K562 (cell line): ENCODE data around the gene ICAM2. TPM values are rescaled to one million over a fixed set of nuclear protein-coding genes. Genes with fewer than 3 reads are reported as not detected.

Source experiments
- ATAC-seq: fragments of 200-7000 bp; cut with Tn5 transposase; 3 replicates; pipeline ENCODE4 v1.9.1; 2020; ENCODE audit warnings: moderate library complexity
- BruUV-seq: library from RNA; stranded (reverse); fragments of 400-500 nt; replicated peaks from 2 replicates; lab custom pipeline; 2021; lab: Mats Ljungman, UMichigan
- CTCF ChIA-PET: fragments of 300-600 bp; formaldehyde crosslinking; extraction: SDS; loops from one replicate; lab custom pipeline; 2021; ENCODE audit warnings: low intra/inter-chr PET ratio; lab: Yijun Ruan, JAX
- POLR2A ChIA-PET: fragments of 300-600, 350-650 bp; sonication (Branson Sonifier 250); formaldehyde crosslinking; extraction: SDS; loops from one replicate; lab custom pipeline; 2021; ENCODE audit warnings: antibody characterized with exemption, inconsistent platforms; lab: Yijun Ruan, JAX
- DNase-seq, 4 experiments: peaks; one replicate each; pipeline versions ENCODE4 v3.0.0 to v3.0.0-alpha.2; 2011 to 2018; ENCODE audit warnings: low spot score in 3 of 4, mixed read lengths in 3 of 4; ENCODE audit errors: extremely low read depth in 1 of 4
- FAIRE-seq: peaks from 2 replicates; lab custom pipeline; 2011; peaks lifted over from hg19 to GRCh38; lab: Jason Lieb, UNC
- H2AFZ ChIP-seq: 2 replicates; pipeline ENCODE4 v1.6.0; 2011; ENCODE audit warnings: low read depth, low read length, control low read depth, inconsistent platforms
- H3K27ac ChIP-seq: fragments of 200-600 bp; 3 replicates; pipeline ENCODE4 v1.8.0; 2011; ENCODE audit warnings: low read depth, mild to moderate bottlenecking, control low read depth, inconsistent platforms, low read length, moderate library complexity, mixed read lengths; ENCODE audit errors: extremely low read depth
- H3K27me3 ChIP-seq, 2 experiments: fragments of 300-600 bp in 1 of 2; 2 replicates in 1 of 2; 3 replicates in 1 of 2; pipeline versions ENCODE4 v1.6.0 to v1.8.0; 2011; ENCODE audit warnings: inconsistent platforms in 2 of 2, low read length in 2 of 2, mild to moderate bottlenecking in 1 of 2, mixed read lengths in 1 of 2, moderate library complexity in 1 of 2; ENCODE audit not compliant: control insufficient read depth in 2 of 2, insufficient read depth in 2 of 2
- H3K36me3 ChIP-seq: fragments of 300-600 bp; 3 replicates; pipeline ENCODE4 v1.8.0; 2011; ENCODE audit warnings: mild to moderate bottlenecking, low read length, inconsistent platforms; ENCODE audit not compliant: control insufficient read depth, insufficient read depth
- H3K4me1 ChIP-seq, 2 experiments: fragments of 200-600 bp in 1 of 2; replicated peaks in 1 of 2; 2 replicates in 1 of 2; 3 replicates in 1 of 2; pipeline versions ENCODE4 v1.5.1 to v1.8.0; 2011; ENCODE audit warnings: inconsistent platforms in 2 of 2, low read length in 2 of 2, mild to moderate bottlenecking in 1 of 2, mixed read lengths in 1 of 2, moderate library complexity in 1 of 2; ENCODE audit not compliant: control insufficient read depth in 2 of 2, insufficient read depth in 2 of 2
- H3K4me2 ChIP-seq: 2 replicates; pipeline ENCODE4 v1.6.1; 2011; ENCODE audit warnings: low read length, control low read depth, inconsistent platforms, mixed read lengths; ENCODE audit not compliant: insufficient read depth
- H3K4me3 ChIP-seq: fragments of 200-600 bp; sonication (generic), shearing (Covaris generic); 2 replicates; pipeline ENCODE4 v1.5.1; 2016; ENCODE audit warnings: control low read depth, inconsistent platforms
- H3K79me2 ChIP-seq: fragments of 200-600 bp; 3 replicates; pipeline ENCODE4 v1.8.0; 2011; ENCODE audit warnings: low read length, inconsistent platforms; ENCODE audit not compliant: control insufficient read depth, insufficient read depth
- H3K9ac ChIP-seq, 2 experiments: 2 replicates each; pipeline versions ENCODE4 v1.6.0 to v1.6.1; 2011; ENCODE audit warnings: low read depth in 2 of 2, low read length in 2 of 2, control low read depth in 1 of 2, inconsistent platforms in 1 of 2, mild to moderate bottlenecking in 1 of 2, mixed read lengths in 1 of 2; ENCODE audit not compliant: insufficient read depth in 1 of 2
- H3K9me1 ChIP-seq: one replicate; pipeline ENCODE4 v1.6.0; 2011; ENCODE audit warnings: inconsistent platforms, mild to moderate bottlenecking, low read length, moderate library complexity; ENCODE audit not compliant: control insufficient read depth, insufficient read depth
- H3K9me3 ChIP-seq: replicated peaks from 2 replicates; pipeline ENCODE4 v1.5.1; 2011; ENCODE audit warnings: low read depth, low read length, inconsistent platforms; ENCODE audit not compliant: control insufficient read depth, insufficient read depth
- H4K20me1 ChIP-seq: replicated peaks from 2 replicates; pipeline ENCODE4 v1.6.1; 2011; ENCODE audit warnings: low read length, inconsistent platforms, mixed read lengths; ENCODE audit not compliant: control insufficient read depth, insufficient read depth
- BDP1 ChIP-seq: IDR thresholded peaks from 3 replicates; pipeline ENCODE4 v1.6.1; 2011; ENCODE audit not compliant: insufficient read length, insufficient read depth
- DIDO1 ChIP-seq: fragments of 450-650 bp; IDR thresholded peaks from 2 replicates; pipeline ENCODE4 v1.6.1; 2016; ENCODE audit warnings: low read depth, missing biosample characterization, missing genetic modification characterization
- EGR1 ChIP-seq: fragments of 450-650 bp; conservative IDR thresholded peaks from 2 replicates; pipeline ENCODE4 v1.6.1; 2017; ENCODE audit warnings: mild to moderate bottlenecking
- HIVEP1 ChIP-seq: fragments of 250-450 bp; sonication (Bioruptor Pico); IDR thresholded peaks from 2 replicates; pipeline ENCODE4 v1.4.0; 2020; ENCODE audit warnings: mild to moderate bottlenecking
- MXI1 ChIP-seq: IDR thresholded peaks from 2 replicates; pipeline ENCODE4 v1.6.1; 2011; ENCODE audit warnings: low read depth, mild to moderate bottlenecking, improper control_type of control experiment, low read length
- NFRKB ChIP-seq: fragments of 450-650 bp; IDR thresholded peaks from 2 replicates; pipeline ENCODE4 v1.6.1; 2016; ENCODE audit warnings: low read depth
- RNF2 ChIP-seq: sonication (generic); IDR thresholded peaks from 2 replicates; pipeline ENCODE4 v1.6.1; 2016
- SREBF1 ChIP-seq: fragments of 150-350 bp; IDR thresholded peaks from 2 replicates; pipeline ENCODE4 v1.6.1; 2014; ENCODE audit warnings: antibody characterized with exemption, low read depth, low read length, borderline replicate concordance
- ZC3H11A ChIP-seq: IDR thresholded peaks from 2 replicates; pipeline ENCODE4 v1.6.1; 2012; ENCODE audit warnings: low read depth, low read length, improper control_type of control experiment
- ZNF197 ChIP-seq: fragments of 200-800 bp; sonication (Bioruptor generic); IDR thresholded peaks from 2 replicates; pipeline ENCODE4 v1.6.1; 2016; ENCODE audit warnings: low read depth, missing genetic modification characterization, missing compliant biosample characterization
- WGBS: fragments of 100-300 bp; shearing (Covaris generic); methylation state at CpG from one replicate; pipeline ENCODE4 v1.1.6; 2016; ENCODE audit warnings: low coverage, mixed read lengths; ENCODE audit not compliant: insufficient coverage; ENCODE audit errors: missing lambda C conversion rate; 5-methylcytosine and 5-hydroxymethylcytosine counted together
- in situ Hi-C: fragments of 300-500 bp; cut with MboI; formaldehyde crosslinking; loops from 4 replicates; pipeline ENCODE4 v1.15.0; 2018; ENCODE audit warnings: inconsistent platforms, mixed read lengths
- intact Hi-C: fragments of 100-400 bp; cut with micrococcal nuclease; formaldehyde crosslinking; loops from 2 replicates; pipeline ENCODE4 v1.14.2; 2022
- polyA plus RNA-seq, 8 experiments: library from polyadenylated mRNA; depleted of rRNA in 4 of 8; stranded (reverse) in 5 of 8; unstranded in 3 of 8; fragments of >200 nt; fragmentation: Nextera tagmentation in 2 of 8; fragmentation: Illumina TruSeq in 1 of 8; extraction: Ambion mirVana in 2 of 8; extraction: Trizol in 1 of 8; gene quantifications; 2 replicates each; pipeline versions ENCODE4 v1.2.1 to v1.2.3, GENCODE V29; 2011 to 2014; ENCODE audit warnings: inconsistent platforms in 1 of 8, missing spikeins in 1 of 8
- total RNA-seq, 7 experiments: library from RNA; depleted of rRNA in 6 of 7; stranded (reverse); fragments of >200 nt in 6 of 7; fragmentation: Illumina TruSeq in 2 of 7; extraction: Trizol in 2 of 7; gene quantifications; 2 replicates each; pipeline versions ENCODE4 v1.2.1 to v1.2.3, GENCODE V29; 2011 to 2021; ENCODE audit warnings: low replicate concordance in 1 of 7
- TF ChIP-seq, protein P1 (sequence below): sonication (generic); formaldehyde crosslinking; IDR thresholded peaks from 2 replicates; pipeline ENCODE4 v1.8.0; 2022; ENCODE audit warnings: mild to moderate bottlenecking, missing genetic modification reagents

Gene ICAM2
- total and polyA plus RNA-seq, 9 of the 15 experiments (the other 6 are each of a cell fraction or from before 2014, with no cell fraction given), result 37.9 to 89.4 (median 60.6) TPM

DNA sequence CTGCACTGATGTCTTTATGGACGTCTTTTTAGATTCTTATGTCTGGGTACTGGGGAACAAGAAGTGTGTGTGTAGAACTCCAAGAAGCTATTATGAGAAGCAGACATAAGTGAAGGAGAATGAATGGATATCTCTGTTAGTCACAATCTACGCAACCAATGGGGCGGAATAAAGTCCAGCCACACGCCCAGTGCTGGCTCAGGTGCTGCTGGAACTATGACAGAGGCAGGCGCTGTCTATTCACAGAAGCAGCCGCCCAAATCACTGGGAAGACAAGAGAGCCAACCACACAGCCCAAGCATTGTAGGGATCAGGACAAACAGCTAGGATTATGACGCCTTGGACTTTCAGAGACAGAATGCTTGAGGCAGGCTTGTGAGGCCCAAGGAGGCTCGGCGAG, 43.9 kb upstream of the ICAM2 start:
- no peak for DNase-seq
- no peak for TF ChIP-seq HIVEP1 (CRISPR knock-in tag)
- no peak for TF ChIP-seq EGR1
- TF ChIP-seq, protein P1, sequence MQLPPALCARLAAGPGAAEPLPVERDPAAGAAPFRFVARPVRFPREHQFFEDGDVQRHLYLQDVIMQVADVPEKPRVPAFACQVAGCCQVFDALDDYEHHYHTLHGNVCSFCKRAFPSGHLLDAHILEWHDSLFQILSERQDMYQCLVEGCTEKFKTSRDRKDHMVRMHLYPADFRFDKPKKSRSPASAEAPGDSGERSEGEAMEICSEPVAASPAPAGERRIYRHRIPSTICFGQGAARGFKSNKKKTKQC (CRISPR knock-in tag), result no peak
- TF ChIP-seq ZNF197 (CRISPR knock-in tag), result no peak
- no peak for TF ChIP-seq RNF2
- no peak for TF ChIP-seq MXI1
- no peak for TF ChIP-seq ZC3H11A
- no peak for TF ChIP-seq NFRKB
- TF ChIP-seq DIDO1 (tag), result no peak
- no peak for TF ChIP-seq BDP1
- no peak for TF ChIP-seq SREBF1
- TF ChIP-seq, all 486 proteins: peak for 0
- Histone ChIP-seq H3K9me1 (no peaks in the 10 kb centered on the region), H3K79me2 (no peaks in the 10 kb centered on the region), H2AFZ (no peak overlapping the region), H3K36me3 (peaks cover 15% of the 10 kb centered on the region; the same call in 2 of the 3 replicates), H3K9ac (no peak overlapping the region), H3K9me3 (peaks cover 3% of the 10 kb centered on the region; the same call in 1 of the 2 replicates), H3K4me3 (no peak overlapping the region), H3K27me3 (no peaks in the 10 kb centered on the region), H3K4me2 (no peak overlapping the region), H3K27ac (no peak overlapping the region), H4K20me1 (no peaks in the 10 kb centered on the region), H3K4me1 (peaks cover 0 to 4% of the 10 kb centered on the region in 2 experiments; a peak in 2 of 5 replicates)
- FAIRE-seq (no peak), ATAC-seq (no peak)
- no TSS peak for BruUV-seq
- WGBS, result 89% methylated on average over 9 of the region's 9 CpGs
- in situ Hi-C loops, result loop anchor here (5.0 kb wide), 1 partner anchor 68 kb away; the partner anchor contains the start of gene ERN1
- ChIA-PET CTCF (interaction anchor here (1.1 to 3.6 kb wide), 3 partner anchors 69 to 218 kb away, joined by 3 to 32 read pairs (median 6); no protein-coding TSS in a partner anchor), POLR2A (interaction anchor here (1.0 to 2.6 kb wide), 6 partner anchors 11 to 81 kb away, joined by 3 to 9 read pairs (median 4); no protein-coding TSS in a partner anchor)
- intact Hi-C loops, result loop anchor here (10.0 kb wide), 1 partner anchor 220 kb away; no protein-coding TSS in a partner anchor
